Mucosa of stomach (tissue), 1 donor: ENCODE results near the gene C17orf67.

Experiments used
- H3K27me3 ChIP-seq: one replicate; pipeline ENCODE4 v1.7.0; 2013; ENCODE audit warnings: mild to moderate bottlenecking, low read length; ENCODE audit not compliant: control insufficient read depth, insufficient read depth
- H3K36me3 ChIP-seq: one replicate; pipeline ENCODE4 v1.7.0; 2013; ENCODE audit warnings: low read length; ENCODE audit not compliant: control insufficient read depth, insufficient read depth
- H3K4me1 ChIP-seq: one replicate; pipeline ENCODE4 v1.7.0; 2013; ENCODE audit warnings: mild to moderate bottlenecking, low read length; ENCODE audit not compliant: control insufficient read depth, insufficient read depth
- H3K4me3 ChIP-seq: one replicate; pipeline ENCODE4 v1.7.0; 2013; ENCODE audit warnings: low read length
- H3K9ac ChIP-seq: one replicate; pipeline ENCODE4 v1.7.0; 2013; ENCODE audit warnings: mild to moderate bottlenecking, low read length, moderate library complexity
- H3K9me3 ChIP-seq: one replicate; pipeline ENCODE4 v1.7.0; 2013; ENCODE audit warnings: mild to moderate bottlenecking, low read length, moderate library complexity; ENCODE audit not compliant: control insufficient read depth
- donor health status: Pancreatic carcinoma.

C17orf67 gene

DNA sequence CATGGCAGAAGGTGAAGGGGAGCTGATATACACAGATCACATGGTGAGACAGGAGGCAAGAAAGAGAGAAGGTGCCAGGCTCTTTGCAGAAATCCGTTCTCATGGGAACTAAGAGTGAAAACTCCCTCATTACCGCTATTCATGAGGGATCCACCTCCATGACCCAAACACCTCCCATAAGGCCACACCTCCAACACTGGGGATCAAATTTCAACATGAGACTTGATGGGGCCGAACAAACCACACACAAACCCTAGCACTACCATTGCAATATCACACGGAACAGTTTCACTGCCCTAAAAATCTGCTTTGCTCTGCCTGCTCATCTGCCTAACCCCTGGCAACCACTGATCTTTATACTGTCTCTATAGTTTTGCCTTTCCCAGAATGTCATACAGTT is 34.8 kb downstream of the C17orf67 start:
- no peaks in the 10 kb centered on the region for H3K9me3 ChIP-seq
- H3K27me3 ChIP-seq = peaks cover 5% of the 10 kb centered on the region
- H3K36me3 ChIP-seq = no peaks in the 10 kb centered on the region
- no peak overlapping the region for H3K4me3 ChIP-seq
- no peaks in the 10 kb centered on the region for H3K4me1 ChIP-seq
- H3K9ac ChIP-seq = no peak overlapping the region

DNA sequence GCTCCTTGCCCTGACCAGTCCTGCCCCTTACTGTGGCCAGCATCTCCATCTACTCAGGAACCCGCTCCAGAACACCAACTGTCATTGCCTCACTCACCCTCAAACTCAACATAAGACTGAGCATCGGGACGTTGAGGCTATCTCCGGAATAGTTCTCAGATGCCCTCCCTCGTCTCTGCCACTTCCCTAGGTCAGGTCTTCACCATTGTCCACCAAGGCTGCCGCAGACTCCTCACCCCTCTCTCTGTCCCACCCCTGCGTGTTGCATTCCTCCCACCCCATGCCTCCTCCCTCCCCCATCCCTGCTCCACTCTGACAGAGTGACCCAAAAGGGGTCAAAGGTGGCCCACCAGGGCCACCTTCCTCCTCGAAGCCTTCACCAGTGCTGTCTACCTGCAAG is 37.2 kb downstream of the C17orf67 start:
- peaks cover 11% of the 10 kb centered on the region for H3K27me3 ChIP-seq
- no peak overlapping the region for H3K9ac ChIP-seq
- no peaks in the 10 kb centered on the region for H3K4me1 ChIP-seq
- no peaks in the 10 kb centered on the region for H3K36me3 ChIP-seq
- no peak overlapping the region for H3K4me3 ChIP-seq
- H3K9me3 ChIP-seq = no peaks in the 10 kb centered on the region

- Histone ChIP-seq H3K4me3 (no peak overlapping the region), H3K4me1 (no peaks in the 10 kb centered on the region), H3K36me3 (no peaks in the 10 kb centered on the region), H3K9me3 (no peaks in the 10 kb centered on the region), H3K9ac (no peak overlapping the region), H3K27me3 (peaks cover 11% of the 10 kb centered on the region)
These were observed 38.4 kb downstream of the C17orf67 start for GRCh38 chr17:56795221-56795865.

GRCh38 chr17:56793957-56794356 is 39.8 kb downstream of the C17orf67 start:
- Histone ChIP-seq H3K9me3 (no peaks in the 10 kb centered on the region), H3K36me3 (no peaks in the 10 kb centered on the region), H3K27me3 (peaks cover 11% of the 10 kb centered on the region), H3K4me3 (no peak overlapping the region), H3K4me1 (no peaks in the 10 kb centered on the region), H3K9ac (no peak overlapping the region)

GRCh38 chr17:56793531-56793930 is 40.2 kb downstream of the C17orf67 start:
- Histone ChIP-seq H3K4me3 (no peak overlapping the region), H3K4me1 (no peaks in the 10 kb centered on the region), H3K36me3 (no peaks in the 10 kb centered on the region), H3K9me3 (no peaks in the 10 kb centered on the region), H3K9ac (no peak overlapping the region), H3K27me3 (peaks cover 11% of the 10 kb centered on the region)

DNA sequence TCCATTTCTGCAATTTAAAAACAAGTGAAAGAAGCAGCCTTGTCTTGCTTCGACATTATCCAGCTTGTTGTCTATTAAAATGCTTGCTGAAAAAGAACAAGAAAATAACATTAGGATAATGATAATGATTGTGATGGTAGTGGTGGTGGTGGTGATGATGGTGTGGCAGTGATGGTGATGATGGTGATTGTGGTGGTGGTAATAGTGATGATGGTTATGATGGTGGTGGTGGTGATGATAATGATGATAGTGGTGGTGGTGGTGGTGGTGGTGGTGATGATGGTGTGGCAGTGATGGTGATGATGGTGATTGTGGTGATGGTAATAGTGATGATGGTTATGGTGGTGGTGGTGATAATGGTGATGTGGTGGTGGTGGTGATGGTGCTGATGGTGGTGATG is 41.5 kb downstream of the C17orf67 start:
- Histone ChIP-seq H3K36me3 (no peaks in the 10 kb centered on the region), H3K9me3 (no peaks in the 10 kb centered on the region), H3K27me3 (peaks cover 11% of the 10 kb centered on the region), H3K4me1 (peaks cover 3% of the 10 kb centered on the region), H3K4me3 (no peak overlapping the region), H3K9ac (no peak overlapping the region)

DNA sequence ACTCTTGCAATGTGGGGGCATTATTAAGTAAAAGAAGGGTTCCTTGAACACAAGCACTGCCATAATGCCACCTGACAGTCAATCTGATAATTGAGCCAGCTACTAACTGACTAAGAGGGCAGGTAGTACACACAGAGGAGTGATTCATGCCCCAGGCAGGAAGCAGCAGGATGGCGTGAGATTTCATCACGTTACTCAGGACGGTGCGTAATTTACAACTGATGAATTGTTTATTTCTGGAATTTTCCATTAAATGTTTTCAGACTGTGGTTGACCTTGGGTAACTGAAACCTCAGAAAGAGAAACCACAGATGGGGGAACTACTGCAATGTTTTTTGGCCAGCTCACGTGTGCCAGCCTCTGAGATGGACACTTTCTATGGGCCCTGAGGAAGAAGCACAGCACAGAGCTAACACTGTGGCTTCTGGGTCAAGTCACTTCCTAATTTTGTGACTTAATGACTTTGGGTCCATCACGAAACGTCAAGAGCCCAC is 46.7 kb downstream of the C17orf67 start:
- H3K36me3 ChIP-seq = no peaks in the 10 kb centered on the region
- no peak overlapping the region for H3K9ac ChIP-seq
- no peaks in the 10 kb centered on the region for H3K9me3 ChIP-seq
- H3K4me1 ChIP-seq = peaks cover 26% of the 10 kb centered on the region
- no peak overlapping the region for H3K4me3 ChIP-seq
- no peaks in the 10 kb centered on the region for H3K27me3 ChIP-seq

DNA sequence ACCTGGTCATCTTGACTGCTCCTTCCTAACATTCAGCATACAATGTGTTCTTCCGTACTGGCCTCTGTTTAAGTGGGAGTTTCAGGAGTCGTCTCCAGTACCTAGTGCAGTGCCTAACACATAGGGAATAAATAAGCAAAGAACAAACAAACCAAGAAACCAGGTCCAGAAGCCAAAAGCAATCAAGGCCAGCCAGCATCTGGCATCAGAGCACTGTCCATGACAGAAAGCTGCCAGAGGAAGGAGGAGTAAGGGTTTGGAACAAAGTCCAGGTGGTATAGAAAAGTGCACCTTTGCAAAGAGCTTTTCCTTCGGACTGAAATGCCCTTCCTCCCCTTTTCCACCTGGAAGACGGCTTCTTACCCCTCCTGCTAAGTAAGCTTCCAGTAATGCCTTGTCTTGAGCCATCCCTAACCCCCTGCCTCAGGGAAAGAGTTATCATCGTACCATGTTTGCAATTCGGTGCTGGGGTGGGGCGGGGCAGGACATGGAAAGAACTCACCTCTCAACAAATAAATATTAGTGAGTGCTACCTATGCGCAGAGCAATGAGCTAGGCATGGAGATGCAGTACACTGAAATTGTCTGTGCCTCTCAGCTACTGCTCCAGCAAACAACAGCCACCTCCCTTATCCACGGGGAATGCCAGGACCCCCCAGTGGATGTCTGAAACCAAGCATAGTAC is 47.6 kb downstream of the C17orf67 start:
- H3K4me3 ChIP-seq = no peak overlapping the region
- peaks cover 26% of the 10 kb centered on the region for H3K4me1 ChIP-seq
- no peaks in the 10 kb centered on the region for H3K9me3 ChIP-seq
- H3K9ac ChIP-seq = no peak overlapping the region
- H3K27me3 ChIP-seq = peaks cover 3% of the 10 kb centered on the region
- H3K36me3 ChIP-seq = no peaks in the 10 kb centered on the region

DNA sequence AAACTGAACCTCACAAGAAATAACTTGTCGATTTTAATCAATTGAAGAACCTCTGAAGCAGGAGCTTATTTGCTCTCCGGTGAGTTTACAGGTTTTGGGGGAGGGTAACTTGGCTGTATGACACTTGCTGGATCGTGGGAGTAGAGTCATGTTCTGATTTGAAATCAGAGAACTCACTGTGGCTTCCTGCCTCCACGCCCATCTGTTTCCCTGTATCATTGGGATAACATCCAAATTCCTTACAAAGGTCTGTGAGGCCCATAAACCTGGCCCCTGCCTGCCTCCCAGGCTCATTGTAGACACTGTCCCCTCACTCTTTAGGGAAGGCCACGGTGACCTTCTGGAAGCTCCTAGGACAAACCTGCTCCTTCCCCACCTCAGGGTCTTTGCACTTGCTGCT is 48.3 kb downstream of the C17orf67 start:
- no peak overlapping the region for H3K9ac ChIP-seq
- H3K9me3 ChIP-seq = no peaks in the 10 kb centered on the region
- no peak overlapping the region for H3K4me3 ChIP-seq
- H3K27me3 ChIP-seq = peaks cover 6% of the 10 kb centered on the region
- H3K36me3 ChIP-seq = no peaks in the 10 kb centered on the region
- H3K4me1 ChIP-seq = peaks cover 29% of the 10 kb centered on the region

- peaks cover 35% of the 10 kb centered on the region for H3K4me1 ChIP-seq
- no peaks in the 10 kb centered on the region for H3K36me3 ChIP-seq
- H3K9me3 ChIP-seq = no peaks in the 10 kb centered on the region
- no peak overlapping the region for H3K9ac ChIP-seq
- H3K4me3 ChIP-seq = no peak overlapping the region
- H3K27me3 ChIP-seq = peaks cover 25% of the 10 kb centered on the region
These were observed 51.4 kb downstream of the C17orf67 start for GRCh38 chr17:56782338-56782737.

DNA sequence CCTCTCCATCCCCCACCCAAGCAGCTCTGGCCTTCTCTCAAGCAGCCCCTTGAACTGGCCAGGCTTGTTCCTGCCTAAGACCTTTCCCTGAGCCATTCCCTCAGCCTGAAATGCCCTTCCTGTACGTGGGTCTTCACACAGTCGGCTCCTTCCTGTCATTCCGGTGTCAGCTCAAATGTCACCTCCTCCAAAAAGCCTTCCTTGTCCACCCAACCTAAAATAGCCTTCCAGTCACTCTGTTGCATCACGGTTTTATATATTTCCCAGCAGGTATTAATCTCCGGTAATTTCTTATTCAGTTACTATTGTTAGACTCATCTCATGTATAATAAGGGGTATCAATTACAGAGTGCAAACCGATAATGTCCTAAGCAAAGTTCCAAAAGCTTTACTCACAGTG is 51.8 kb downstream of the C17orf67 start:
- peaks cover 30% of the 10 kb centered on the region for H3K27me3 ChIP-seq
- H3K4me1 ChIP-seq = peaks cover 32% of the 10 kb centered on the region
- H3K9me3 ChIP-seq = no peaks in the 10 kb centered on the region
- H3K36me3 ChIP-seq = no peaks in the 10 kb centered on the region
- no peak overlapping the region for H3K9ac ChIP-seq
- no peak overlapping the region for H3K4me3 ChIP-seq

- H3K4me3 ChIP-seq = no peak overlapping the region
- H3K9me3 ChIP-seq = no peaks in the 10 kb centered on the region
- H3K27me3 ChIP-seq = peaks cover 33% of the 10 kb centered on the region
- no peaks in the 10 kb centered on the region for H3K36me3 ChIP-seq
- H3K9ac ChIP-seq = no peak overlapping the region
- H3K4me1 ChIP-seq = peaks cover 19% of the 10 kb centered on the region
These were observed 53.6 kb downstream of the C17orf67 start for GRCh38 chr17:56779898-56780777.
